Esophagus muscularis mucosa (tissue), 4 donors: ENCODE data around the gene CITED2. TPM values are rescaled to one million over a fixed set of nuclear protein-coding genes. Genes with fewer than 3 reads are reported as not detected.

Experiments
- DNase-seq: peaks from one replicate; pipeline ENCODE4 v3.0.0-alpha.2; 2017; ENCODE audit errors: extremely low spot score
- H3K27ac ChIP-seq, 4 donors: fragments of 200-600 bp; sonication (generic); replicated peaks in 1 of 4; 1 replicate in 3 of 4; 2 replicates in 1 of 4; pipeline ENCODE4 v1.5.1; 2016 to 2019; ENCODE audit warnings: mild to moderate bottlenecking in 1 of 4
- H3K27me3 ChIP-seq, 4 donors: fragments of 200-600 bp; sonication (generic); one replicate each; pipeline versions ENCODE4 v1.5.1 to v1.6.0; 2016 to 2019
- H3K36me3 ChIP-seq, 4 donors: fragments of 200-600 bp; sonication (generic); one replicate each; pipeline ENCODE4 v1.5.1; 2016 to 2019
- H3K4me1 ChIP-seq, 4 donors: fragments of 200-600 bp; sonication (generic); one replicate each; pipeline ENCODE4 v1.5.1; 2016 to 2019
- H3K4me3 ChIP-seq, 4 donors: fragments of 200-600 bp; sonication (generic); 1 replicate in 2 of 4; 2 replicates in 2 of 4; pipeline ENCODE4 v1.5.1; 2016 to 2019; ENCODE audit warnings: mild to moderate bottlenecking in 4 of 4, moderate library complexity in 1 of 4
- H3K9me3 ChIP-seq, 4 donors: fragments of 200-600 bp; sonication (generic); 1 replicate in 3 of 4; 2 replicates in 1 of 4; pipeline ENCODE4 v1.5.1; 2016 to 2019
- EP300 ChIP-seq: sonication (generic); formaldehyde crosslinking; IDR thresholded peaks from one replicate; pipeline ENCODE4 v1.6.1; 2017; ENCODE audit warnings: antibody characterized with exemption
- POLR2A ChIP-seq: fragments of 450-650 bp; IDR thresholded peaks from one replicate; pipeline ENCODE4 v1.6.1; 2017; ENCODE audit warnings: antibody characterized with exemption, moderate library complexity, mild to moderate bottlenecking, low read depth
- POLR2AphosphoS5 ChIP-seq, 2 donors: sonication (generic); formaldehyde crosslinking; IDR thresholded peaks; one replicate each; pipeline ENCODE4 v1.6.1; 2017; ENCODE audit warnings: antibody characterized with exemption in 2 of 2
- WGBS: methylation state at CpG from one replicate; pipeline ENCODE4 v1.1.5; 2018; 5-methylcytosine and 5-hydroxymethylcytosine counted together
- intact Hi-C: fragments of 100-400 bp; cut with DNase I; formaldehyde crosslinking; loops from one replicate; pipeline ENCODE4 v1.15.1; 2023
- total RNA-seq, 4 donors: library from RNA; depleted of rRNA; stranded (reverse); fragments of >200 nt; gene quantifications; one replicate each; pipeline versions ENCODE4 v1.1.0 to v1.2.1, GENCODE V29; 2016
- TF ChIP-seq, protein P1 (sequence below), 3 experiments: fragments of 200-600 bp in 2 of 3; fragments of 450-650 bp in 1 of 3; sonication (generic) in 2 of 3; IDR thresholded peaks; one replicate each; pipeline ENCODE4 v1.5.1; 2017 to 2019; ENCODE audit warnings: antibody characterized with exemption in 3 of 3, mild to moderate bottlenecking in 2 of 3, moderate library complexity in 1 of 3

The CITED2 gene
- total RNA-seq, 4 donors from 2014 or later: 144 to 844 (median 324) TPM

DNA sequence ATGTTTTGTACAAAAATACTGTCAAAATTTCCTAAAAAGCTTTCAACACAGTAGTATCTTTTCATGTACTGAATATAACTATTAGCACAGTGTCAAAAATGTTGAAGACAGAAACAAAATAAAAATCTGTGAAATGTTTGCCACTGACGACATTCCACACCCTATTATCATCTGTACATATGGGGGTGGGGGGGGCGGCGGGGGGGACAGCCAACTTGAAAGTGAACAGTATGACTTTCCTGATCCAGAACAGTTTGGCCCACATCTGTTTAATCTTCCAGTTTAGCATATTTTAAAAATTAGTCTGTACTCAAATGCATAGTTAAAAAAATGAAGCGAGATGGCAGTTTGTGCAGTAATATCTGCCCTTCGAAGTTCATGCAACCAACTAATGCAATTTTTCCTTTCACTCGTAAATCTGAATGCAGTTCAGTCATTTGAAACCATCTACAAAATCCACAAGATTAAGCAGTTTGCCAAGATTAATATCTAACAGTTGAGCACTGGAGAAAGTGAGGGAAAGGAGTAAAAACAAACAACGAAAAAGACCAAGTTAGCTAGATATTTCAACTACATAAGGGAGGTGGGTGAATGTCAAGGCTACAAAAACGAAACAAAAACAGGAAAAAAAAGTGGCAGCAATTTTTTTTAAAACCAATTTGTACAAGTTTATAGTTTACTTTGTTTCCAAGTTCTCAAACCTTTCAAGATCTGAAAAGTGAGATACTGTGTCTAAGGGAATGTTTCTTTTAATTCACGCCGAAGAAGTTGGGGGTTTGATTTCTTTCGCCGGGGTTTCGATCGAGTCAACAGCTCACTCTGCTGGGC, 1.9 kb downstream of the CITED2 start:
- H3K27ac ChIP-seq: peak overlapping the region; percentile 90 to 96 (median 95)
- no peaks in the 10 kb centered on the region for H3K27me3 ChIP-seq
- under 1% methylated on average over 14 of the region's 14 CpGs for WGBS
- peak; percentile 90 for DNase-seq
- H3K4me1 ChIP-seq: peaks cover 23 to 57% (median 35%) of the 10 kb centered on the region in 4 donors
- peaks cover 9 to 26% (median 14%) of the 10 kb centered on the region in 4 donors for H3K36me3 ChIP-seq
- intact Hi-C loops: loop anchor here (5.0 to 10.0 kb wide), 3 partner anchors 395 to 610 kb away; no protein-coding TSS in a partner anchor
- TF ChIP-seq POLR2AphosphoS5 (IDR thresholded peaks at IDR 0.05) (peak in 1 of 2 donors; percentile 72), POLR2A (no peak), EP300 (no peak)
- TF ChIP-seq, protein P1, sequence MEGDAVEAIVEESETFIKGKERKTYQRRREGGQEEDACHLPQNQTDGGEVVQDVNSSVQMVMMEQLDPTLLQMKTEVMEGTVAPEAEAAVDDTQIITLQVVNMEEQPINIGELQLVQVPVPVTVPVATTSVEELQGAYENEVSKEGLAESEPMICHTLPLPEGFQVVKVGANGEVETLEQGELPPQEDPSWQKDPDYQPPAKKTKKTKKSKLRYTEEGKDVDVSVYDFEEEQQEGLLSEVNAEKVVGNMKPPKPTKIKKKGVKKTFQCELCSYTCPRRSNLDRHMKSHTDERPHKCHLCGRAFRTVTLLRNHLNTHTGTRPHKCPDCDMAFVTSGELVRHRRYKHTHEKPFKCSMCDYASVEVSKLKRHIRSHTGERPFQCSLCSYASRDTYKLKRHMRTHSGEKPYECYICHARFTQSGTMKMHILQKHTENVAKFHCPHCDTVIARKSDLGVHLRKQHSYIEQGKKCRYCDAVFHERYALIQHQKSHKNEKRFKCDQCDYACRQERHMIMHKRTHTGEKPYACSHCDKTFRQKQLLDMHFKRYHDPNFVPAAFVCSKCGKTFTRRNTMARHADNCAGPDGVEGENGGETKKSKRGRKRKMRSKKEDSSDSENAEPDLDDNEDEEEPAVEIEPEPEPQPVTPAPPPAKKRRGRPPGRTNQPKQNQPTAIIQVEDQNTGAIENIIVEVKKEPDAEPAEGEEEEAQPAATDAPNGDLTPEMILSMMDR (IDR thresholded peaks at IDR 0.05): no peak
- peaks cover 0 to 5% (median 0%) of the 10 kb centered on the region in 4 donors for H3K9me3 ChIP-seq
- peak overlapping the region; percentile 80 to 91 (median 85) for H3K4me3 ChIP-seq

DNA sequence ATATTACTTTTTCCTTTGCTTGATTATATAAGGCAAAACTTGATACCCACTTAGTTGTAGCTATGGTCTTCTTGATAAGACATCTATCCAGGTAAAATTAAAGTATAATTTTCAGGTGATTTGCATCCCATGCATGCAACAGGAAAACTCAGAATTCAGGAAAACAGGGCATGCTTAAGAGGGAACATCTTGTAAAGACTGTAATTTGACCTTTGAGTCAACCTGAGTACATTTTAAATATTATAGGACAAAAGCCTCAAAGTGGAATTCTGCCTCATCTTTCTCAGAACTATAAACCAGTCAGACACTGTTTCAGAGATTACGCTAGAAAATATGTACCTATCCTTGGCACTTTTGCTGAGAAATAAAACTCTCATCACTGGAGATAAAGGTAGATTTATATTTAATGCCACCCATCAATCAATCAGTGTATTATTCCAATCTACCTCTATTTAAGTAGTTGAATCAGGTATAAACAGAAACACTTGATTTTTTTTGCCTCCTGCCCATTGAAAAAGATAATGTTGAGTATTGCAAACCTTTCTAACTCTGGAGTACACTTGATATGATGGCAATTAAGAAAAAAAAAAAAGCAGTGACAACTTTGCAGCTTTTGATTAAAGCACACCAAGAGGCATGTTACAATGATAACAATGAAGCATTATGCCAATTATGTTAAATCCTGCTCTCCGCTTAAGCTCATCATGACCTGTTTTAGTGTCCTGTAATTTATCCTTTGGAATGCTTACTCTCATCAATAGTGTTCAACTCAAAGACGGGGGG, 2.8 kb downstream of the CITED2 start:
- H3K27ac ChIP-seq: peak overlapping the region; percentile 90 to 96 (median 95)
- TF ChIP-seq POLR2AphosphoS5 (IDR thresholded peaks at IDR 0.05) (peak in 1 of 2 donors; percentile 55), EP300 (no peak)
- peaks cover 15 to 51% (median 28%) of the 10 kb centered on the region in 4 donors for H3K4me1 ChIP-seq
- DNase-seq: peak; percentile 7
- H3K36me3 ChIP-seq: peaks cover 9 to 26% (median 14%) of the 10 kb centered on the region in 4 donors
- intact Hi-C loops: loop anchor here (5.0 to 10.0 kb wide), 3 partner anchors 396 to 611 kb away; no protein-coding TSS in a partner anchor
- peaks cover 0 to 5% (median 0%) of the 10 kb centered on the region in 4 donors for H3K9me3 ChIP-seq
- H3K4me3 ChIP-seq: peak overlapping the region; percentile 80 to 91 (median 85)
- 19% methylated on average over 3 of the region's 3 CpGs for WGBS
- H3K27me3 ChIP-seq: no peaks in the 10 kb centered on the region

DNA sequence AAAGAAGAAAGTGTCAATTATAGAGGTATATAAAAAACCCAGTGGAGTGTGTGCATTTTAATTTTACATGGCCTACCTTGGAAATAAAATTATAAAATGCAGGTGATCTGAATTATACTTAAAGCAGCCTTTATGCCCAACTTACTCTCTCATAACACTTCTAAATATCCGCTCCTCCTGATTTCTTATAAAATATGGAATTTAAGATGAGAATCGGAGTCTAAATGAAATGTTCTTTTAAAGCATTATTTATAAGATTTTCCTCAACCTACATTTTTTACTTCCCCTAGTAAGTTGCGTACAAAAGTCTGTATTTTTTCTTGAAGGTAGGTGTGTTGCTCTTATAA, 3.5 kb downstream of the CITED2 start:
- Histone ChIP-seq H3K27me3 (no peaks in the 10 kb centered on the region), H3K9me3 (peaks cover 0 to 5% (median 0%) of the 10 kb centered on the region in 4 donors), H3K27ac (peak overlapping the region; percentile 90 to 96 (median 95)), H3K4me3 (peak overlapping the region; percentile 80 to 91 (median 85)), H3K36me3 (peaks cover 9 to 26% (median 14%) of the 10 kb centered on the region in 4 donors), H3K4me1 (peaks cover 11 to 45% (median 21%) of the 10 kb centered on the region in 4 donors)
- DNase-seq: no peak
- intact Hi-C loops: loop anchor here (5.0 to 10.0 kb wide), 3 partner anchors 396 to 611 kb away; no protein-coding TSS in a partner anchor
- 55% methylated on average over 3 of the region's 3 CpGs for WGBS
- no peak for TF ChIP-seq EP300
- TF ChIP-seq, protein P1 (IDR thresholded peaks at IDR 0.05): no peak

DNA sequence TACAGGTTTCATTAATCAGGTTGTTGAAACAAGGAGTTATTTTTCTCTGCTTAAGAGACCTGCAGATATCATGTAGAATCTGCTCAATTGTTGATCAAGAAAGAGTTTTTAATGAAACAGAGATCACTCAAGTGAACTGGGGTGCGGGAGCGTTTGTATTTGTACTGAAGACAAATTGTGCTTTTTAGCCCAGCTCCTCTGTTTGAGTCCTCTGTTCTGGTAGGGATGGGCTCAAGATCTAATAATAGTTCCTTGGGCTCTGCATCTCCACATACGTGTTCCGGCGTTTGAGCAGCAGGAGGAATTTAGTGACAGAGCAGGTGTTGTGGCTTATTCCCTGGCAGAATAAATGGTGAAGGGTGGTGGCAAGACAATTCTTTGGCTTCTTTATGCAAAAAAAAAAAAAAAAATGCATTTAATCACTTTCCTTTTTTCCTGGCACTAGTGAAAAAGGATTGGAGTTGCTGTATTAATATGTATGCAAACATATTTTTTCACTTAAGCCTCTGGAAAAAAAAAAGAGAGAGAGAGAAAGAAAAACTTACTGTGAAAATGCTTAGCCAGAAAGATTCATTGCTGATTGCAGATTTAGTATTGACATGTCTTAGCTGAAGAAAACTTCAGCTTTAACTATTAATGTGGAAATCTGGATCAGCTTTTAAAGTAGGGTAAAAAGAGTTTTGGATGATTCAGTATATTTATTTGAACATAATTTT, 4.0 kb downstream of the CITED2 start:
- Histone ChIP-seq H3K36me3 (peaks cover 9 to 26% (median 14%) of the 10 kb centered on the region in 4 donors), H3K27me3 (no peaks in the 10 kb centered on the region), H3K4me1 (peaks cover 11 to 41% (median 21%) of the 10 kb centered on the region in 4 donors), H3K27ac (peak overlapping the region; percentile 90 to 96 (median 95)), H3K4me3 (peak overlapping the region; percentile 80 to 91 (median 85)), H3K9me3 (peaks cover 0 to 5% (median 0%) of the 10 kb centered on the region in 4 donors)
- 13% methylated on average over 5 of the region's 5 CpGs for WGBS
- TF ChIP-seq POLR2AphosphoS5 (IDR thresholded peaks at IDR 0.05): peak; percentile 51 to 54
- no peak for TF ChIP-seq POLR2A
- intact Hi-C loops: loop anchor here (5.0 to 10.0 kb wide), 3 partner anchors 397 to 612 kb away; no protein-coding TSS in a partner anchor
- DNase-seq: no peak
